Prostate gland (tissue), 2 donors: ENCODE data around the gene MYMK. TPM values are rescaled to one million over a fixed set of nuclear protein-coding genes. Genes with fewer than 3 reads are reported as not detected.

ENCODE experiments used
- DNase-seq: peaks from one replicate; pipeline ENCODE4 v3.0.0-alpha.2; 2019; ENCODE audit warnings: low spot score
- H3K27ac ChIP-seq, 2 donors: fragments of 200-600 bp; sonication (generic); 2 replicates each; pipeline ENCODE4 v1.5.1; 2017 to 2019
- H3K27me3 ChIP-seq: fragments of 200-600 bp; sonication (generic); replicated peaks from 2 replicates; pipeline ENCODE4 v1.5.1; 2019; ENCODE audit not compliant: insufficient read depth
- H3K36me3 ChIP-seq, 2 donors: fragments of 200-600 bp; sonication (generic); 1 replicate in 1 of 2; 2 replicates in 1 of 2; pipeline versions ENCODE4 v1.5.1 to v1.8.1; 2017 to 2019
- H3K4me1 ChIP-seq: fragments of 200-600 bp; sonication (generic); replicated peaks from 2 replicates; pipeline ENCODE4 v1.5.1; 2019
- H3K4me3 ChIP-seq, 2 donors: fragments of 200-600 bp; sonication (generic); 2 replicates each; pipeline ENCODE4 v1.5.1; 2017 to 2019
- H3K9me3 ChIP-seq: fragments of 200-600 bp; sonication (generic); 2 replicates; pipeline ENCODE4 v1.5.1; 2017
- CTCF ChIP-seq, 4 experiments: fragments of 200-600 bp in 2 of 4; fragments of 450-650 bp in 2 of 4; sonication (generic) in 2 of 4; IDR thresholded peaks; 1 replicate in 3 of 4; 2 replicates in 1 of 4; pipeline ENCODE4 v1.5.1; 2016 to 2019; ENCODE audit warnings: antibody characterized with exemption in 4 of 4, mild to moderate bottlenecking in 2 of 4, moderate library complexity in 2 of 4
- POLR2A ChIP-seq: fragments of 450-650 bp; IDR thresholded peaks from one replicate; pipeline ENCODE4 v1.6.1; 2016; ENCODE audit warnings: antibody characterized with exemption, mild to moderate bottlenecking
- POLR2AphosphoS5 ChIP-seq: sonication (generic); formaldehyde crosslinking; IDR thresholded peaks from one replicate; pipeline ENCODE4 v1.6.1; 2017; ENCODE audit warnings: antibody characterized with exemption
- WGBS: methylation state at CpG from one replicate; pipeline ENCODE4 v1.1.5; 2018; 5-methylcytosine and 5-hydroxymethylcytosine counted together
- intact Hi-C: fragments of 100-400 bp; cut with DNase I; formaldehyde crosslinking; loops from one replicate; pipeline ENCODE4 v1.14.2; 2022
- total RNA-seq, 2 donors: library from RNA; depleted of rRNA; stranded (reverse); fragments of >200 nt; gene quantifications; one replicate each; pipeline ENCODE4 v1.1.0, GENCODE V29; 2016

The MYMK gene
- total RNA-seq, 2 donors from 2014 or later = not detected

- no peak for TF ChIP-seq POLR2A
- no peak for TF ChIP-seq CTCF (IDR thresholded peaks at IDR 0.05)
- no peak for TF ChIP-seq POLR2AphosphoS5
- 79% methylated on average over 13 of the region's 13 CpGs for WGBS
- Histone ChIP-seq H3K36me3 (no peaks in the 10 kb centered on the region), H3K9me3 (no peaks in the 10 kb centered on the region), H3K4me3 (no peak overlapping the region), H3K27me3 (no peaks in the 10 kb centered on the region), H3K4me1 (peaks cover 2% of the 10 kb centered on the region), H3K27ac (no peak overlapping the region)
- intact Hi-C loops = no loop called here
- DNase-seq = no peak
Measured at GRCh38 chr9:133490201-133490681, 34.5 kb downstream of the MYMK start.

- Histone ChIP-seq H3K27me3 (no peaks in the 10 kb centered on the region), H3K4me1 (peaks cover 6% of the 10 kb centered on the region), H3K9me3 (no peaks in the 10 kb centered on the region), H3K4me3 (no peak overlapping the region), H3K36me3 (no peaks in the 10 kb centered on the region), H3K27ac (no peak overlapping the region)
- TF ChIP-seq CTCF (IDR thresholded peaks at IDR 0.05) (no peak), POLR2AphosphoS5 (no peak), POLR2A (no peak)
- intact Hi-C loops = loop anchor here (5.0 kb wide), 1 partner anchor 302 kb away; no protein-coding TSS in a partner anchor
- 86% methylated on average over 19 of the region's 19 CpGs for WGBS
- no peak for DNase-seq
Measured at GRCh38 chr9:133489253-133490190, 35.2 kb downstream of the MYMK start.

- TF ChIP-seq POLR2AphosphoS5 (no peak), POLR2A (no peak)
- intact Hi-C loops = loop anchor here (5.0 kb wide), 1 partner anchor 301 kb away; no protein-coding TSS in a partner anchor
- Histone ChIP-seq H3K9me3 (no peaks in the 10 kb centered on the region), H3K4me1 (peaks cover 6% of the 10 kb centered on the region), H3K27me3 (no peaks in the 10 kb centered on the region), H3K4me3 (no peak overlapping the region), H3K36me3 (no peaks in the 10 kb centered on the region), H3K27ac (no peak overlapping the region)
- no peak for DNase-seq
- 93% methylated on average over 18 of the region's 18 CpGs for WGBS
Measured at GRCh38 chr9:133488686-133489252, 36.0 kb downstream of the MYMK start.

GRCh38 chr9:133487331-133487725, 37.4 kb downstream of the MYMK start:
- Histone ChIP-seq H3K4me1 (peaks cover 6% of the 10 kb centered on the region), H3K27me3 (no peaks in the 10 kb centered on the region), H3K27ac (no peak overlapping the region), H3K9me3 (no peaks in the 10 kb centered on the region), H3K36me3 (no peaks in the 10 kb centered on the region), H3K4me3 (no peak overlapping the region)
- intact Hi-C loops = loop anchor here (5.0 kb wide), 1 partner anchor 300 kb away; no protein-coding TSS in a partner anchor
- TF ChIP-seq POLR2AphosphoS5 (no peak), CTCF (IDR thresholded peaks at IDR 0.05) (no peak), POLR2A (no peak)
- WGBS = 91% methylated on average over 8 of the region's 8 CpGs
- DNase-seq = no peak

GRCh38 chr9:133485531-133486260, 39.1 kb downstream of the MYMK start:
- H3K4me3 ChIP-seq = no peak overlapping the region
- WGBS = 54% methylated on average over 24 of the region's 25 CpGs

More at GRCh38 chr9:133485531-133486260, 39.1 kb downstream of the MYMK start:
- no peaks in the 10 kb centered on the region for H3K36me3 ChIP-seq
- TF ChIP-seq POLR2A = no peak
- TF ChIP-seq CTCF (IDR thresholded peaks at IDR 0.05) = no peak
- no peak for TF ChIP-seq POLR2AphosphoS5
- no peaks in the 10 kb centered on the region for H3K9me3 ChIP-seq
- H3K27me3 ChIP-seq = no peaks in the 10 kb centered on the region
- no peak for DNase-seq
- peaks cover 6% of the 10 kb centered on the region for H3K4me1 ChIP-seq
- intact Hi-C loops = loop anchor here (1.0 to 5.0 kb wide), 2 partner anchors 78 to 298 kb away; no protein-coding TSS in a partner anchor
- H3K27ac ChIP-seq = no peak overlapping the region
